Effector memory CD4-positive, alpha-beta T cell (primary cell): Measurements from ENCODE around the gene TIAL1.
"Not testable (repeated sequence)": the region's sequence is repeated elsewhere in the genome, so short reads cannot be mapped to it uniquely, and the experiment has no call there.

Source experiments
- DNase-seq, 3 donors: peaks; one replicate each; pipeline ENCODE4 v3.0.0-alpha.2; 2020
- H3K27ac ChIP-seq: 2 replicates; pipeline ENCODE4 v1.7.0; 2013; ENCODE audit warnings: mild to moderate bottlenecking, low read length, moderate library complexity; ENCODE audit not compliant: insufficient read depth, poor library complexity, severe bottlenecking
- H3K27me3 ChIP-seq: replicated peaks from 2 replicates; pipeline ENCODE4 v1.7.0; 2013; ENCODE audit warnings: mild to moderate bottlenecking, low read length; ENCODE audit not compliant: insufficient read depth, control insufficient read depth, poor library complexity, severe bottlenecking
- H3K36me3 ChIP-seq: 2 replicates; pipeline ENCODE4 v1.7.0; 2013; ENCODE audit warnings: mild to moderate bottlenecking, low read length, moderate library complexity; ENCODE audit not compliant: control insufficient read depth, insufficient read depth
- H3K4me1 ChIP-seq: 2 replicates; pipeline ENCODE4 v1.7.0; 2013; ENCODE audit warnings: low read length, mild to moderate bottlenecking; ENCODE audit not compliant: control insufficient read depth, insufficient read depth, poor library complexity, severe bottlenecking
- H3K4me3 ChIP-seq: 2 replicates; pipeline ENCODE4 v1.7.0; 2013; ENCODE audit warnings: low read length, low read depth, mild to moderate bottlenecking; ENCODE audit not compliant: insufficient read depth, poor library complexity, severe bottlenecking
- H3K9me3 ChIP-seq: 2 replicates; pipeline ENCODE4 v1.7.0; 2013; ENCODE audit warnings: mild to moderate bottlenecking, low read length, moderate library complexity; ENCODE audit not compliant: control insufficient read depth

Gene TIAL1

DNA sequence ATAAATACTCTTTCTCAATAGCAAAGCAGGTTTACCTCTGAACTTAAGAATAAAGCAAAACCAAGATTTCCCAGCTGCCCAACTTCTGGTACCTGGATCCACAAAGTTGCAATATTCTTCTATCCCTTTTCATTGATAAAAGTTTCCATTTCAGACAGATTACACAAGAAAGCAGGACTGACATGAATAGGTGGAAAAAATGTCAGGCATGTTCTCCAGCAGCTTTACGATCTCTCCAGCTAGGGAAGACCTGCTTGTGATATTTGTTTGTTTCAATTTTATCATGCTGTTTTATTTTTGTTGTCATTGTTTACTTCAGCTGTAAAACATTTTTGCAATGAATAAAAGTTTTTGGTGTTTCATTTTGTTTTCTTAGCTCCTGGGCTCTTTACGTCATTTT lies 63.3 kb downstream of the TIAL1 start:
- no peak for DNase-seq
- peaks cover 22% of the 10 kb centered on the region for H3K4me1 ChIP-seq
- H3K27me3 ChIP-seq, result no peaks in the 10 kb centered on the region
- H3K9me3 ChIP-seq, result no peaks in the 10 kb centered on the region
- H3K27ac ChIP-seq, result no peak overlapping the region
- peaks cover 3% of the 10 kb centered on the region for H3K36me3 ChIP-seq
- no peak overlapping the region for H3K4me3 ChIP-seq

DNA sequence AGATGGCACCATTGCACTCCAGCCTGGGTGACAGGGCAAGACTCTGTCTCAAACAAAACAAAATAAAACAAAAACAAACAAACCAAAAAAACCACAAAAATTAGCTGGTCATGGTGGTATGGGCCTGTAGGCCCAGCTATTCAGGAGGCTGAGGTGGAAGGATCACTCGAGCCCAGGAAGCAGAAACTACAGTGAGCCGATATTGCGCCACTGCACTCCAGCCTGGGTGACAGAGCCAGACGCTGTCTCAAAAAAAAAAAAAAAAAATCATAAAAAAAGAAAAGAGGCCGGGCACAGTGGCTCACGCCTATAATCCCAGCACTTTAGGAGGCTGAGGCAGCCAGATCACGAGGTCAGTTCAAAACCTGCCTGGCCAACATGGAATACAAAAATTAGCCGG lies 64.0 kb downstream of the TIAL1 start:
- H3K4me1 ChIP-seq, result peaks cover 15% of the 10 kb centered on the region
- H3K27ac ChIP-seq, DNase-seq, H3K9me3 ChIP-seq, H3K27me3 ChIP-seq, H3K36me3 ChIP-seq, H3K4me3 ChIP-seq: not testable (repeated sequence)

DNA sequence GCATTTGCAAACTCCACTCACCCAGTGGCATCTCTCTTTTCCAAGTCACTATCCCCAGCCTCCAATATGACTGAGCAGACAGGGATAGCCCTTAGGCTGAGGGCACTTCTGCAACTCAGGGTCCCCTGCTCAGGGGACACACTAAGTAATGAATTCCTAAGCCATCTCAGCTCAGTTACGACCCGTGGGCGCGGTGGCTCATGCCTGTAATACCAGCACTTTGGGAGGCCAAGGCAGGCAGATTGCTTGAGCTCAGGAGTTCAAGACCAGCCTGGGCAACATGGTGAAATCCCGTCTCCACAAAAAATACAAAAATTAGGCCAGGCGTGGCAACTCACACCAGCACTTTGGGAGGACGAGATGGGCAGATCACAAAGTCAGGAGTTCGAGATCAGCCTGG lies 64.5 kb downstream of the TIAL1 start:
- H3K27ac ChIP-seq, result not testable (repeated sequence)

DNA sequence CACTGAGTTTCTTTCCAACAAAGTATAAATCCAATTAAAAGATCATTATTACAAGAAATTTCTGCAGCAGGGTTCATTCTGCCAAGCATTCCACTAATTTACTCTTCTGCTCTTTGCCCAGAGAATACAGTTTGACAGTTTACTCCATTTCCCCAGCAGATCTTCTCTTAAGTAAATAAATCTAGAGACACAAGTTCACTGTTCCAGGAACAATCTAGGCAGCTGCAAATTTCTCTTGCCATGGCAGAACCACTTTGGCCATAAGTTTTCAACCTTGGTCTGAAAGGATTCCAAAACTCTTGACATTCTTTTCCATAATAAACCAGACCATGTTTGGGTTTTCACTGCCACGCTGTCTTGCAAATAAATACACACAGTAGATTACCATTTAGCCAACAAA lies 65.7 kb downstream of the TIAL1 start:
- DNase-seq, result no peak
- Histone ChIP-seq H3K4me3 (no peak overlapping the region), H3K9me3 (no peaks in the 10 kb centered on the region), H3K4me1 (peaks cover 9% of the 10 kb centered on the region), H3K27ac (no peak overlapping the region), H3K27me3 (no peaks in the 10 kb centered on the region), H3K36me3 (peaks cover 3% of the 10 kb centered on the region)

More for the DNA sequence above, 64.5 kb downstream of the TIAL1 start:
- not testable (repeated sequence) for H3K9me3 ChIP-seq, H3K27me3 ChIP-seq, H3K36me3 ChIP-seq, H3K4me3 ChIP-seq, DNase-seq
- peaks cover 13% of the 10 kb centered on the region for H3K4me1 ChIP-seq

DNA sequence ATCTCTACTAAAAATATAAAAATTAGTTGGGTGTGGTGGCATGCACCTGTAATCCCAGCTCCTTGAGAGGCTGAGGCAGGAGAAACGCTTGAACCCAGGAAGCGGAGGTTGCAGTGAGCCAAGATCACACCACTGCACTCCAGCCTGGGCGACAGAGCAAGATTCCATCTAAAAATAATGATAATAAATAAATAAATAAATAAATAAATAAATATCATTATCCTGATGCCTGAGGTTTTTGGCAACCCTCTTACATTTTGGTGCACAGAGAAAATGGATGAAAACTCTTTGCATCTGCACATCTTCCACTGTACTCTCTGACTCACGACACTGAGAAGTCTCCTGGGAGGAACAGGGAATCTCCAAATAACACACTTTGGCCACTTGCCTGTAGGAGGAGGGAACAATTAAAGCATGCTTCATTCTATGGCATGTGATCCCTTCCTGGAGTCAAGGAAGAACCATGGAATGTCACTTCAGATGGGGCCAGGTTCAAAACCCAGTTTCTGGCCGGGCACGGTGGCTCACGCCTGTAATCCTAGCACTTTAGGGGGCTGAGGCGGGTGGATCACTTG lies 68.0 kb downstream of the TIAL1 start:
- not testable (repeated sequence) for DNase-seq, H3K9me3 ChIP-seq, H3K4me1 ChIP-seq, H3K27ac ChIP-seq, H3K4me3 ChIP-seq, H3K27me3 ChIP-seq
- peaks cover 19% of the 10 kb centered on the region for H3K36me3 ChIP-seq

DNA sequence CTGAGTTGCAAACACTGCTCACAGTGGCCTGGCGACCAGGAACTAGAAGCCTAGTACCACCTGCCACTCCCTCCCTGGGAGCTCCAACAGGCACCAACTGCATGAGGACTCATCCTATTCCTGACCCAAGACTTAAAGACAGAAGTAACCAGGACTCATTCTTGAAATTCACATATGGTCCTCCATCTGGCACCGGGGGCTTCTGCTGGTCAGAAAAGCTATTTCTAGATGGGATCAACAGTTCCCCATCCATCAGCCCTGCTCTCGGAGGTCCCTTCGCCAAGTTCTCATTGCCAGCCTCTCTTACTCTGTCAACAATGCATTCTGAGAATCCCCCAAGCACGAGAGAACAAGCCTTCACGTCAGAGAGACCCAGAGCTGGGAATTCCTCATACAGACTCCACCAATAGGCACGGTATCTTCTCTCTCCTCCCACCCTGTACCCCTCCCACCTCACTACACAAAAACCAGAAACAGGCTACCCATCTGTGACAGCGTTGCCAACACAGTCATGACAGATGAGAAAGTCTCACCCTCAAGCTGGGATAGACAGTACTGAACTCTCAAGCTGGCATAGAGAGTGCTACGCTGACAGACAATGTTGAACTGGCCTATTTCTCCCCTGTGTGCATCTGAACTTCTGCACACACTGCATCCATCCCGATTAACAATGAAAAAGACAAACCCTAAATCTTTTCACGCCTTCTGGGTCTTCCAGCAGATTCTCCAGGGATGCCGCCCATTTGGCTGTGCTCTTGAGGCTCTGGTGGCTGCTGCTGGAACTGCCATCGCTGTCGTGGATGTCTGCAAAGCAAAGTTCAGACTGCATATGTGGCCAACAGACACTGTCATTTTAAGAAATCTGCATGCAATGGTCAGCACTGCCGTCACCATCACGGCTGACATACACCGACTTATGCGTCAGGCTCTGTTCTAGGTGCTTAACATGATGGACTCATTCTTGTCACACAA lies 69.9 kb downstream of the TIAL1 start:
- H3K4me3 ChIP-seq, result no peak overlapping the region
- H3K27ac ChIP-seq, result peak overlapping the region; percentile 3
- DNase-seq, result no peak
- no peaks in the 10 kb centered on the region for H3K9me3 ChIP-seq
- H3K4me1 ChIP-seq, result peaks cover 2% of the 10 kb centered on the region
- no peaks in the 10 kb centered on the region for H3K27me3 ChIP-seq
- peaks cover 33% of the 10 kb centered on the region for H3K36me3 ChIP-seq

DNA sequence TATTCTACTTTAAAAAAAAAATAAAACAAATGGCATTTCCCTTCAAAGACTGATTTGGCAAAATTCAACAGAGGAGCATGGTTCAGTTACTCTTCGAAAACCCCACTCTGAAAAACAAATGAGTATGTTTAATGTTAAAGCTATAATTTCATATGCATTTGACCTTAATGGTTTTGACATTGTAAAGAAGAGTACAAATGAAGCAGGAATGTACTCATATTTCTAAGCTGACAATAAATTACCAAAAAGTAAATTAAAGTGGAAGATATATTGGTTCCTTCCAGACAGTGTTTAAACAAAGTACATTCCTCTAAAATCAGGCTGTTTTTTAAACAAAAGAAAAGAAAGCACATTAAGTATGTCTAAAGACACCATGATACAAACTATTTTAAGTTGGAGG lies 70.6 kb downstream of the TIAL1 start:
- peak overlapping the region; percentile 3 for H3K27ac ChIP-seq
- no peaks in the 10 kb centered on the region for H3K4me1 ChIP-seq
- peaks cover 39% of the 10 kb centered on the region for H3K36me3 ChIP-seq
- DNase-seq, result no peak
- H3K27me3 ChIP-seq, result no peaks in the 10 kb centered on the region
- H3K4me3 ChIP-seq, result no peak overlapping the region
- no peaks in the 10 kb centered on the region for H3K9me3 ChIP-seq

DNA sequence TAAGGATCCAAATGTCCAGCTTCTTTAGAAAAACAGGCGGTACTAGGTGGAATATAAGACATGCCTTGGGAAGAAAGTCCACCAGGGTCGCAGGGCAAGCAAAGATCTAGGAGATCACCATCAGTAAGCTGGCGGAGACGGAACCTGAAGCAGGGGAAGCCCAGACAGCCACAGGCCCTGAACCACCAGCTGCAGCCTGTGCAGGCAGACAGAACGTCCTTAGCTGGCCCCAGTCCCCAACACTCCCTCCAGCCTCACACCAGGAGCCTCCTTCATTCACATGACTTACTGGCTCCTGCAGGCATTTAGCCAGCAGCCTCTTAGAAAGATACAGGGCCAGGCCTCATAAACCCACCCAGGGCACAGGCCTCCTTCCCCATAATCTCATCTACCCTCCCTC lies 71.6 kb downstream of the TIAL1 start:
- no peak overlapping the region for H3K27ac ChIP-seq
- H3K4me3 ChIP-seq, result no peak overlapping the region
- H3K36me3 ChIP-seq, result peaks cover 46% of the 10 kb centered on the region
- no peaks in the 10 kb centered on the region for H3K27me3 ChIP-seq
- no peaks in the 10 kb centered on the region for H3K9me3 ChIP-seq
- no peak for DNase-seq
- H3K4me1 ChIP-seq, result no peaks in the 10 kb centered on the region

DNA sequence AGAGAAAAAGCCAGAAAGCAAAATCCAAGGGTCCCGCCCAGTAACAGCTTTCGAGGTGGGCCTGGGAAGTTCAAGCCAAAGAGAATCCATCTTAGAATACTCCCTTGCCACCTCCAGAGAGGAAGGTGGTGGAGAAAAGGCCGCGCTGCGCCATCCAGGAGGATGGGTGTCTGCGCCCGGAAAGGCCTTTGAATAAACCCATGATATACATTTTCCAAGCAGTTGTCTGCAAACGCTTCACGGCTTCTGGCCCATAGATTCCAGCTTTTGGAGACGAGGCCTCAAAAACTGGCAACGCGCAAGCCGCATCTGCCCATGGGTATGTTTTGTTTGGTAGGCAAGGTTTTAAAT lies 72.1 kb downstream of the TIAL1 start:
- Histone ChIP-seq H3K27ac (no peak overlapping the region), H3K4me3 (no peak overlapping the region), H3K27me3 (no peaks in the 10 kb centered on the region), H3K9me3 (no peaks in the 10 kb centered on the region), H3K36me3 (peaks cover 47% of the 10 kb centered on the region), H3K4me1 (peaks cover 2% of the 10 kb centered on the region)
- DNase-seq, result no peak

DNA sequence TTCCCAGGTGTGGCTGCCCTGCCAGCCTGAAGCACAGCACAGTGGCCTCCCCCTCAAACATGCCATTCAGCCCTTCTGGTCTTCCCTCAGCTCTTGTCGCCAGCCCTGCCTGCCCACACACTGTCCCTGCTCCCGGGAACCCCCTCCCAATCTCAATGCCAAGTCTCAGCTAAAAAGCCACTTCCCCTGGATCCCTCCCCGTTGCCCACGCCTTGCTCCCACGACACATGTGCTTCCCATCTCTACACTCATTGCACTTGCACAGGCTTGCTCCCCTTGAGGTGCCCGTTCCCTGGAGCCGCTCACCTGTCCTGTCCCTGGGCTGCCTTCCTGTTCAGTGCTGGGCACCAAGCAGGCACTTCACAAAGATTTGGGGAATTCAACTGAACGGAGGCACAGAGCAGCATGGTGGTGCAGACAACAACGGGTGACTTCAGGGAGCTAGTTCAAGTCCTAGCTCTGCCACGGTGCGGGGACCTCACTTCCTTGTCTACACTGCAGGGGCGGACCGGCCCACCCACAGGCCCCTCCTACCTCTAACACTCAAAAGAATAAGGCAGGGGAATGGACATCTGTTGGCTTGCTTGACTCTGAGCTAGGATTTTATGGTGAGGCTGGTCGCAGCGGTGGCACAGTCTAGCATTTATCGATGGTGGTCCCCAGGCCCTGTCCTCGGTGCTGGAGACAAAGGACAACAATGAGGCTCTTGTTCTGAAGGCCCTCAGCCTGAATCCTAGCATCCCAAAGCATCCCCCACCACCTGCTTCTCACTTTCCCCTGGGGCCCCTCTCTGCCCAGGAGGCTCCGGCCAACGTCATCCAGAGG lies 72.7 kb downstream of the TIAL1 start:
- Histone ChIP-seq H3K4me3 (no peak overlapping the region), H3K36me3 (peaks cover 47% of the 10 kb centered on the region), H3K9me3 (no peaks in the 10 kb centered on the region), H3K27me3 (no peaks in the 10 kb centered on the region), H3K27ac (no peak overlapping the region), H3K4me1 (peaks cover 6% of the 10 kb centered on the region)
- no peak for DNase-seq
